Brain microvascular endothelial cell (primary cell): Measurements from ENCODE around the gene STAC.
"Not testable (repeated sequence)": the region's sequence is repeated elsewhere in the genome, so short reads cannot be mapped to it uniquely, and the experiment has no call there.

ENCODE experiments used
- DNase-seq: peaks from one replicate; pipeline ENCODE4 v3.0.0-alpha.2; 2020
- H3K27ac ChIP-seq: fragments of 250-450 bp; sonication (Bioruptor Pico); 2 replicates; pipeline ENCODE4 v1.5.1; 2020; ENCODE audit warnings: mild to moderate bottlenecking, moderate library complexity
- H3K27me3 ChIP-seq: fragments of 250-450 bp; sonication (Bioruptor Pico); replicated peaks from 2 replicates; pipeline ENCODE4 v1.5.1; 2020; ENCODE audit warnings: mild to moderate bottlenecking
- H3K36me3 ChIP-seq: fragments of 250-450 bp; sonication (Bioruptor Pico); replicated peaks from 2 replicates; pipeline ENCODE4 v1.5.1; 2020; ENCODE audit warnings: mild to moderate bottlenecking
- H3K4me3 ChIP-seq: 2 replicates; pipeline ENCODE4 v1.5.1; 2011; ENCODE audit warnings: low read depth, mild to moderate bottlenecking, control low read depth, low read length, moderate library complexity
- CTCF ChIP-seq: IDR thresholded peaks from 2 replicates; pipeline ENCODE4 v1.5.1; 2011; ENCODE audit warnings: low read depth, mild to moderate bottlenecking, moderate library complexity, low read length, control low read depth, inconsistent platforms; ENCODE audit errors: missing control alignments
- in situ Hi-C: cut with HindIII; loops from 2 replicates; pipeline ENCODE4 v1.10.0; 2017; ENCODE audit warnings: low sequenced_read_pairs, low pct_ligation_motif_present

The STAC gene

GRCh38 chr3:36459177-36459576 lies 78.9 kb downstream of the STAC start:
- H3K27ac ChIP-seq, result no peak overlapping the region
- no peak overlapping the region for H3K4me3 ChIP-seq
- in situ Hi-C loops, result no loop called here
- DNase-seq, result no peak
- no peaks in the 10 kb centered on the region for H3K36me3 ChIP-seq
- H3K27me3 ChIP-seq, result no peaks in the 10 kb centered on the region
- no peak for TF ChIP-seq CTCF

GRCh38 chr3:36461597-36461996 lies 81.3 kb downstream of the STAC start:
- in situ Hi-C loops, result no loop called here
- peak overlapping the region; percentile 43 for H3K27ac ChIP-seq
- H3K4me3 ChIP-seq, result no peak overlapping the region
- H3K36me3 ChIP-seq, result no peaks in the 10 kb centered on the region
- TF ChIP-seq CTCF, result no peak
- DNase-seq, result peak; percentile 83
- H3K27me3 ChIP-seq, result no peaks in the 10 kb centered on the region

- DNase-seq, in situ Hi-C loops, H3K36me3 ChIP-seq, H3K27me3 ChIP-seq, H3K27ac ChIP-seq, H3K4me3 ChIP-seq: not testable (repeated sequence)
These were observed 91.7 kb downstream of the STAC start for GRCh38 chr3:36472045-36472444.

- no peak for DNase-seq
- H3K36me3 ChIP-seq, result no peaks in the 10 kb centered on the region
- TF ChIP-seq CTCF, result no peak
- H3K27ac ChIP-seq, result no peak overlapping the region
- H3K4me3 ChIP-seq, result no peak overlapping the region
- no peaks in the 10 kb centered on the region for H3K27me3 ChIP-seq
- in situ Hi-C loops, result no loop called here
These were observed 95.3 kb downstream of the STAC start for GRCh38 chr3:36475558-36475957.

GRCh38 chr3:36476286-36476942 lies 96.1 kb downstream of the STAC start:
- H3K36me3 ChIP-seq, result no peaks in the 10 kb centered on the region
- H3K27ac ChIP-seq, result no peak overlapping the region
- TF ChIP-seq CTCF, result no peak
- H3K27me3 ChIP-seq, result no peaks in the 10 kb centered on the region
- no peak overlapping the region for H3K4me3 ChIP-seq
- no peak for DNase-seq
- in situ Hi-C loops, result no loop called here

GRCh38 chr3:36477655-36478054 lies 97.4 kb downstream of the STAC start:
- TF ChIP-seq CTCF, result no peak
- Histone ChIP-seq H3K27ac (no peak overlapping the region), H3K36me3 (no peaks in the 10 kb centered on the region), H3K4me3 (no peak overlapping the region), H3K27me3 (no peaks in the 10 kb centered on the region)
- no peak for DNase-seq
- in situ Hi-C loops, result no loop called here
